ENCODE data around the gene ARAP1.

GRCh38 chr11:72641522-72642042, 110.6 kb downstream of the ARAP1 start:
- TF ChIP-seq POLR2A (IDR thresholded peaks at IDR 0.05; ENCODE audit: control extremely low read depth in 1 of 2, low read depth in 2 of 2, low read length in 2 of 2) (no peak), USF2 (IDR thresholded peaks at IDR 0.05; ENCODE audit: low read length) (no peak), JUND (IDR thresholded peaks at IDR 0.05; ENCODE audit: low read length) (no peak), CTCF (IDR thresholded peaks at IDR 0.05; ENCODE audit: control extremely low read depth in 1 of 3, insufficient read depth in 1 of 3, low read depth in 1 of 3, low read length in 3 of 3) (no peak), SIN3A (conservative IDR thresholded peaks at IDR 0.05 in 1 of 2, IDR thresholded peaks at IDR 0.05 in 1 of 2; ENCODE audit: low read depth in 1 of 2, low read length in 2 of 2) (no peak; a peak in 1 of 4 replicates), RAD21 (IDR thresholded peaks at IDR 0.05 in 1 of 2, conservative IDR thresholded peaks at IDR 0.05 in 1 of 2; ENCODE audit: low read depth in 2 of 2, low read length in 2 of 2) (no peak), JUN (IDR thresholded peaks at IDR 0.05; ENCODE audit: low read depth, low read length) (no peak), POLR2AphosphoS5 (IDR thresholded peaks at IDR 0.05; ENCODE audit: low read depth, low read length) (no peak)

All from H1 (cell line).